ENCODE results near the gene WDR41.
A peak's percentile ranks its signal among the peaks of the same experiment; 100 is the strongest.

WDR41 gene

DNA sequence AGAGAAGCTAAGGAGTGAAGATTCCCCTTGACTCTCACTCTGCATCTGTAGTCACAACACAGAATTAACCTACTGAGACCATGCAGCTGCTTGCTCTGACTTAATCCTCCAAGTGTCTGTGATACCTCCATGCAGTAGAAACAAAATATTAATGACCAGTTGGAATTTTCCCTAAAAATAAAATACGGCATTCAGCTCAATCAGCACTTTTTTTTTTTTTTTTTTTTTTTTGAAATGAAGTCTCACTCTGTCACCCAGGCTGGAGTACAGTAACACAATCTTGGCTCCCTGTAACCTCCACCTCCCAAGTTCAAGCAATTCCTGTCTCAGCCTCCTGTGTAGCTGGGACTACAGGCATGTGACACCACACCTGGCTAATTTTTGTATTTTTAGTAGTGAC, 48.4 kb downstream of the WDR41 start:
- DNase-seq = no peak

- no peak for DNase-seq
Observed at GRCh38 chr5:77438071-77438470, 54.0 kb downstream of the WDR41 start.

DNA sequence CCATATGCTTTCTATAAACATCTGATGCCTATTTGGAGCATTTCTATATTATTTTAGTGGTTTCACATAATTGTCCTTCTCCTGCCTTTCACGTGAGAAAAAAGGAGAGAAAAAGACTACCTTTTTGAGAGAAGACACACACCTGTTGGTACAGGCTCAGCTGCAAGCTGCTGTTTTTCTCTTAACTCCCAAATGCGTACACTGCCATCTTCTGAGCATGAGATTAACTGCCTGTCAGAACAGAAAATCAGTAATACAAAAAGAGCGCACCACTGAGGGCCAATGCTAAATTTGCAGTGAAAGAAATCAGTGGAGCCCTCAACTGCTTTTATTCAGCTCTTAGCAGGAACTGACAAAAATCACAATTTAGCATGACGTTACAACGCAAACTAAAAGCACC, 54.9 kb downstream of the WDR41 start:
- DNase-seq = peak in 1 of 5 experiments; percentile 28

DNA sequence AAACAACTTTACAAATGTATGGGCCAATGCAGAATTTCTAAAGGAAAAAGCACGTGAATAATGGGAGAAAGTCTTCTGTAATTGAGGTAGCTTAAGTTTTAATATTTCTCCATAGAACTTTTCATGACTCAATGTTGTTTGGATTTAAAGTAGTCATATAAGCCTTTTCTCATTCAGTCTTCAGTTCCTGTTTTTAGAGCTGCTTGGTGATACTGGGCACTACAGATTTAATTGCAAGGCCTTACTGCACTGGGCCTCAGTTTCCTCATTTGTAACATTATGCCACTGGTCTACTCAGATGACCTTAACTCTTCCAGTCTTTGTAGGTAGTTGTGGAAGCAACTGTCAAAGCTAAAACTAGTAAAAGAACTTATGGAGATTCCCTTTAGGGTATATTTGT, 60.4 kb downstream of the WDR41 start:
- DNase-seq = no peak

DNA sequence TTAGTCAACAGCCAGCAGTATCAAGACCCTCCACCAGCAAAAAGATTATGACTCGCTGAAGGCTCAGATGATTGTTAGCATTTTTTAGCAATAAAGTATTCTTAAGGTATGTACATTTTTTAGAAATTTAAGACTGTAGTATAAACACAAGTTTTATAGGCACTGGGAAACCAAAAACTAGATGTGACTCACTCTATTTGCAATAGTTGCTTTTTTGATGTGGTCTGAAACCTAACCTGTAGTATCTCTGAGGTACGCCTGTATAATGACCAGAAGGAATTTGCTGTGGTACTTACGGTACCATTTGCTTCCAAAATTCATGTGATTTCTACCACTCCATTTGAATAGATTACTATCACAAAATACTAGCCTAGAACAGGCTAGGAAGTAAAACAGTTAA, 60.8 kb downstream of the WDR41 start:
- no peak for DNase-seq

GRCh38 chr5:77430726-77431125, 61.4 kb downstream of the WDR41 start:
- no peak for DNase-seq

- DNase-seq = no peak
Observed at GRCh38 chr5:77428526-77428925, 63.6 kb downstream of the WDR41 start.

DNA sequence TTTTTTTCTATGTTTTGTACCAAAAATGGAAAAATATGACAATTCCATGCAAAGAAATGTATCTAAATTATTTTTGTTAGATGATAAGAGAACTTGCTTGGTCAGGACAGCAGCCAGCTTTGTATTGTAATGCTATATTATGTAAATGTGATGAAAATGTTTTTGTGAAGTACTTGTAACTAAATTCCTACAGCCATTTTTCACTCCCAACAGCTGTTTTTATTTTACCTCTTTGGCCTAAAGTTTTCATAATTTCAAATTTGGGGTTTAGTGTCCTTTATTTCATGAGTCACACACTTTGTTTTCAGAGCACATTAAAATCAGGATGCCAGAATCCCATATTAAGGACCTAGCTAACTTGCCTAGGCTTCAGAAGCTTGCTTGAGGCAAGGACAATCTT, 64.1 kb downstream of the WDR41 start:
- DNase-seq = no peak

DNA sequence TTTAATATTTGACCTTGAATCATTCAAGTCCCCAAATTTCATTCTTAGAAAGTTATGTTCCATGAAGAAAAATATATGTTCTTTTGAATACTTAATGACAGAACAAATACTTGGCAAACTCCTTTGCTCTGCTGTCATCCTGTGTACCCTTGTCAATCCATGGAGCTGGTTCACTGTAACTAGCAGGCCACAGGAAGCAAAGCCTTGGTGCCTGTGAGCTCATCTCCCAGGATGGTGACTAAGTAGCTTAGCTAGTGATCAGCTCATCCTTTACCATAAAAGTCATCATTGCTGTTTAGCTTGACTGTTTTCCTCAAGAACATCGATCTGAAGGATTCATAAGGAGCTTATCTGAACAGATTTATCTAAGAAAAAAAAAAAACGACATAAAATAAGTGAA, 65.4 kb downstream of the WDR41 start:
- no peak for DNase-seq

DNA sequence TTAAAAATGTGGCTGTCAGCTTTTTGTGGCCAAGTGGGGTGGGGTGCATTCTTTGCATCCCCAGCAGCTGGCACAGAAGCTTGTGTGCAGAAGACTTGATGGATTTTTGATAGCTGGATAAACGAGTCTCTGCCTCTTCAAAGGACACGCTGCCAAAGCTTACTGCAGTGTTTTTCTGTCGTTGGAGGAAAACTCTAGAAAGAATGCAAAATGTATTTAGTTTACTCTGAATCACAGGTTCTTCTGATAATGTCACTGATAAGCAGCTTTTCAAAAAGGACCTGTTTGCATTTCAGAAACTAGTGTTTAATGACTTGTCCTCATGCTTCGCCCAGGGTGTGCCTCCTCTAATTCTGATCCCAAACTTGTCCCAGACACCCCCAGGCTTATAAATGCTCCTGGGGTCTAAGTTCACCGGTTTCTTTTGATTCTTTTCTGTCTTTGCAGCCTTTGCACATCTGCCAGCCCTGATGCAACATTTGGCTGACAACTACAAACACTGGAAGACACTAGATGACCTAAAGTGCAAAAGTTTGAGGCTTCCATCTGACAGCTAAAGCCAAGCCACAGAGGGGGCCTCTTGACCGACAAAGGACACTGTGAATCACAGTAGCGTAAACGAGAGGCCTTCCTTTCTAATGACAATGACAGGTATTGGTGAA, 66.0 kb downstream of the WDR41 start:
- DNase-seq = no peak

DNA sequence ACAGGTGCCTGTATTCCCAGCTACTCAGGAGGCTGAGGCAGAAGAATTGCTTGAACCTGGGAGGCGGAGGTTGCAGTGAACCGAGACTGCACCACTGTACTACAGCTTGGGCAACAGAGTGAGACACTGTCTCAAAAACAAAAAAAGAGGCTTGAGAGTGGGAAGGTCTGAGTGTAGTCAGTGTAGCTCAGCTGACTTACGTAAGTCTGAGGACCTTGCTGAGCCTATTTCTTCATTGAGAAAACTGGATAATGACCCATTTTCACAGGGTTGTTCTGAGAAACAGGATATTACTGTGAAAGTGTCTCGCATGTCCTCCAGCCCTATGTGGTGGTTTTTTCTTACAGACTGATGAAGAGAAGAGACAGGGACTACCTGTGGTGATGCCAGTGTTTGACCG, 66.7 kb downstream of the WDR41 start:
- DNase-seq = no peak

DNA sequence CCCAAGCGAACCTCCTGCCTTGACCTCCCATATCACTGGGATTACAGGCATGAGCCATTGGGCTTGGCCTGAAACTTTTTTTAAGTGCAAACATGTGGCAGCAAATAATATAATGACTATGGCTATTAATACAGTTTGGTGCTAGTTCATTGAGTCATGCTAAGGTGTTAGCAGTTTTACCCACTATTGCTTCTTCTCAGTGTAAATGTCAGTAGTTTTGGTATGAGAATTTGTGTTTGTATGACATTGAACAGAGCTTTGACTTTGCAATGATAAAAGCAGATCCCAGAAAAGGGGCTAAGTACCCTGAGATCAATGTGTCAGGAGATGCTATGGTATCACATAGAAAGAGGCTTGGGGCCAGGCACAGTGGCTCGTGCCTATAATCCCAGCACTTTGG, 67.2 kb downstream of the WDR41 start:
- DNase-seq = no peak

GRCh38 chr5:77423022-77423750, 68.9 kb downstream of the WDR41 start:
- peak in 1 of 5 experiments; percentile 59 for DNase-seq

- no peak for DNase-seq
Observed at GRCh38 chr5:77420940-77421339, 71.2 kb downstream of the WDR41 start.

- DNase-seq = no peak
Observed at GRCh38 chr5:77419644-77420582, 72.2 kb downstream of the WDR41 start.

DNA sequence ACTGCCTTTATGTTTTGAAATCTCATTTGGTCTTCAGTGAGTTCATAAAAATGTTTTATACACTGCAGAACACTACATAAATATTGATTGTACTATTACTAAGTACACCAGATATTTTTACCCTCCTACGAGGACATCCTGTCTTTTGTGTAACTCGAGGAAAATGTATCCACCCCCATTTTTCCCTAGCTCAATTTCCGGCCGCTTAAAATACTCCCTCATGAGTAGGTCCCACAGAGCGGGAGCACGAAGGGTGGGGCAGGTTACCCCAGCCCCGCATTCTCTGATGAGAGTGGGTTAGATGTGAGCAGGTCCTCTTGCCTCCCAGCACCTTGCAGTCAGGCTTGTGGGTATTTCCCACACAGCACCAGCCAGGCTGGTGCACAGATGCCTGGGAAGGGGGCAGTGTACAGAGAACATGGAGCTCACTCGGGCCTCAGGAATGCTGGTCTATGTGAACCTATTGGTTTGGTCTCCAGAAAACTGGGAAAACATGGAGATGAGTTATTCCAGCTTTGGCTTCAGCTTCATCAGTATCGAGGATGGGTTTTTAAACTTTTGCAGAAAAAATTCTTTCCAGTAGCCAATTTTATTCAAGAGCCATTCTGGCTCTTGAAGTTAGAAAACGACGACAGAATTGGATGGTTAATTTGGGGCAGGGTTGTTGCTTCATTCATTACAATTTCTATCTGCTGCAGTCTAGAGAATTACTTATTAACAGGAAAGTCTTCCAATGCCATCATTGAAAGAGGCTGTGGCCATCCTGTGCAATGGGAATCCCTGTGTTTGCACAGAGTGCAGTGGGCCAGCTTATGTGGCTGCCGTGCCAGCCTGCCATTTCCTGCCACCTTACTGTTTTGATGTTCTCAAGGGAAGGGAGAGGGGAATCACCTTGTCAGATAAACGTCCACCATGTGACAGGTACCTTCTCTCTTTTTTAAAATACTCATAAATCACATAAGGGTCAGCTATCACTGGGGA, 73.2 kb downstream of the WDR41 start:
- DNase-seq = no peak

- DNase-seq = no peak
Observed at GRCh38 chr5:77418162-77418561, 74.0 kb downstream of the WDR41 start.

DNA sequence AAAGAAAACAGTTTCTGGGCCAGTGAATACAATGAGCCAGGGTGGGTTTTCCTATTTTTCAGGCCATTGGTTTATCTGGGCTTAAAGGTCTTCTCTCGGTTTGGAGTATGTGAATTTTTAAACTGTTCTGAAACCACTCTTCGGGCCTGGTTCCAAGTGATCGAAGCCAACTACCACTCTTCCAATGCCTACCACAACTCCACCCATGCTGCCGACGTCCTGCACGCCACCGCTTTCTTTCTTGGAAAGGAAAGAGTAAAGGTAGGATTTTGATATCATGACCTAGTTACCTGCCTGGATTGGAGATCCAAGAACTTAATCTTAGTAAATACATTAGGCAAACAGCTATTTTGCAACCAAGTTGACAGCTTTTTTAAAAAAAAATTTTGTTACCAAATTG, 79.1 kb downstream of the WDR41 start:
- no peak for DNase-seq

- DNase-seq = no peak
Observed at GRCh38 chr5:77409870-77410621, 82.1 kb downstream of the WDR41 start.

DNA sequence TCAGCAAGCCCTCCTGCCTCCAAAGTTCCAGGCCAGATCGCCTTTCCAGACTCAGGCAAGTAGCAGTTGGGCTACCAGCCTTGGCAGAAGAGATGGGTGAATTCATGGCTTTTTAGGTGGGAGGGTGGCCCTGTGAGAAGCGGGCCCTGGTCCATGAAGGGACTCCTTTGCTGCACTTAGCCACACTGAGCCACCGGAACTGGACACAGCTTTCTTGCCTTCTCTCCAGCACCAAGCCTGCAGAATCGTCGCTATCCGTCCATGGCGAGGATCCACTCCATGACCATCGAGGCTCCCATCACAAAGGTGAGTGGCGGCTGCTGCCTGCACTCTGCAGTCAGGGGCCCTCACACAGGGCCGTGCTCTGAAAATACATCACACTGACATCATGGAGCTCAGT, 85.0 kb downstream of the WDR41 start:
- no peak for DNase-seq

GRCh38 chr5:77402796-77403195, 89.3 kb downstream of the WDR41 start:
- DNase-seq = no peak

DNA sequence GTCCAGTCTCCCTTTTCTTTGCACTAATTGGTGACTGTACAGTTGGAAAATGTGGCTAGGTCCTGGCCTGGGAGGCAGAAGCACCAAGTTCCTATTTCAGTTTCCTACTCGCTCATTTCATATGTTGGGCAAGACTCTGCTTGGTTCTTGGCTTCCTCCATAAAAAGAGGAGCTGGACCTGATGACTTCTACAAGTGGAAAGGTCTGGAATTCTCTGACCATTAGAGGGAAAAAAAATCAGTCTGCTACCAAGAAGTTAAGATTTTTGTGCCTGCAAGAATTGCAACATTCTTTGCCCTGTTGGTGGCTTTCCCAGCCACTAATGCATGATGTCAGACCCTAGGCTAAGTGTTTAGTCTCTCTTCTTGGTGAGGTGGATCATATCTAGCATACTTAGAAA, 91.5 kb downstream of the WDR41 start:
- DNase-seq = no peak
